Duodenal mucosa (tissue), 2 donors: ENCODE results near the gene PHEX.

Source experiments
- H3K27ac ChIP-seq: one replicate; pipeline ENCODE4 v1.7.0; 2013; ENCODE audit warnings: low read depth, low read length
- H3K27me3 ChIP-seq, 2 donors: one replicate each; pipeline ENCODE4 v1.7.0; 2013; ENCODE audit warnings: low read length in 2 of 2, control low read depth in 1 of 2; ENCODE audit not compliant: insufficient read depth in 2 of 2, control insufficient read depth in 1 of 2
- H3K36me3 ChIP-seq, 2 donors: one replicate each; pipeline ENCODE4 v1.7.0; 2013; ENCODE audit warnings: low read length in 2 of 2, control low read depth in 1 of 2; ENCODE audit not compliant: insufficient read depth in 2 of 2, control insufficient read depth in 1 of 2
- H3K4me1 ChIP-seq, 2 donors: one replicate each; pipeline ENCODE4 v1.7.0; 2013; ENCODE audit warnings: low read length in 2 of 2, control low read depth in 1 of 2; ENCODE audit not compliant: insufficient read depth in 2 of 2, control insufficient read depth in 1 of 2
- H3K4me3 ChIP-seq, 2 donors: one replicate each; pipeline ENCODE4 v1.7.0; 2013; ENCODE audit warnings: low read length in 2 of 2, low read depth in 1 of 2
- H3K9ac ChIP-seq, 2 donors: one replicate each; pipeline ENCODE4 v1.7.0; 2013; ENCODE audit warnings: low read length in 2 of 2, low read depth in 1 of 2
- H3K9me3 ChIP-seq, 2 donors: one replicate each; pipeline ENCODE4 v1.7.0; 2013; ENCODE audit warnings: low read length in 2 of 2, control low read depth in 1 of 2; ENCODE audit not compliant: control insufficient read depth in 1 of 2

PHEX gene

GRCh38 chrX:22032084-22032483, at the start of gene PHEX:
Gene PHEX, plus strand, starts transcription at chrX:22032325. Its CDS starts 681 bp downstream, at chrX:22033006.
- Histone ChIP-seq H3K4me3 (no peak within 1 kb of the TSS), H3K27me3 (no peaks in the 10 kb centered on the region), H3K27ac (no peak within 1 kb of the TSS), H3K9ac (no peak within 1 kb of the TSS), H3K9me3 (no peaks in the 10 kb centered on the region), H3K36me3 (no peaks in the 10 kb centered on the region), H3K4me1 (no peaks in the 10 kb centered on the region)

- Histone ChIP-seq H3K4me1 (no peaks in the 10 kb centered on the region), H3K27me3 (no peaks in the 10 kb centered on the region), H3K36me3 (peaks cover 0 to 11% of the 10 kb centered on the region in 2 donors), H3K4me3 (no peak overlapping the region), H3K27ac (no peak overlapping the region), H3K9me3 (no peaks in the 10 kb centered on the region), H3K9ac (no peak overlapping the region)
Observed at GRCh38 chrX:21985332-21985777, 46.8 kb upstream of the PHEX start.

DNA sequence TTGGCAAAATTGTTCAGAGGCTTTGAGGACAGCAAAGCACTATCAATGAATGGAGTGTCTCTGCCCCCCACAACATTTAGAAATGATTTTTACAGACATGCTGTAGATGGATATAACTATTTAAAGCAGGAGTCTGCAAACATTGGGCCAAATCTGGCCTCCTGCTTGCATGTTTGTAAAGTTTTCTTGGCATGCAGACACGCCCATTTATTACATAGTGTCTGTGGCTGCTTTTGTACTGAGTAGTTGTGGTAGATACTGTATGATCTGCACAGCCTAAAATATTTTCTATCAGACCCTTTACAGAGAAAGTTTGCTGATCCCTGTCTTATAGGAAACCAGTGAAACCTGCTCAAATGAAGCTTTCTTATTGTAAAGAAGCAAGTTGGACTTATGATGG, 45.5 kb upstream of the PHEX start:
- Histone ChIP-seq H3K27ac (no peak overlapping the region), H3K9me3 (no peaks in the 10 kb centered on the region), H3K36me3 (peaks cover 0 to 11% of the 10 kb centered on the region in 2 donors), H3K4me1 (no peaks in the 10 kb centered on the region), H3K27me3 (no peaks in the 10 kb centered on the region), H3K9ac (no peak overlapping the region), H3K4me3 (no peak overlapping the region)

- Histone ChIP-seq H3K27me3 (no peaks in the 10 kb centered on the region), H3K27ac (no peak overlapping the region), H3K9me3 (no peaks in the 10 kb centered on the region), H3K4me1 (no peaks in the 10 kb centered on the region), H3K36me3 (peaks cover 2 to 18% of the 10 kb centered on the region in 2 donors), H3K9ac (no peak overlapping the region), H3K4me3 (no peak overlapping the region)
Observed at GRCh38 chrX:21989384-21989783, 42.7 kb upstream of the PHEX start.

- Histone ChIP-seq H3K4me1 (no peaks in the 10 kb centered on the region), H3K27ac (no peak overlapping the region), H3K27me3 (no peaks in the 10 kb centered on the region), H3K9ac (no peak overlapping the region), H3K4me3 (no peak overlapping the region), H3K36me3 (peaks cover 2 to 18% of the 10 kb centered on the region in 2 donors), H3K9me3 (no peaks in the 10 kb centered on the region)
Observed at GRCh38 chrX:21990832-21991231, 41.3 kb upstream of the PHEX start.

GRCh38 chrX:21991504-21991903, 40.6 kb upstream of the PHEX start:
- H3K4me3 ChIP-seq = no peak overlapping the region
- no peaks in the 10 kb centered on the region for H3K4me1 ChIP-seq
- peaks cover 2 to 18% of the 10 kb centered on the region in 2 donors for H3K36me3 ChIP-seq
- H3K9ac ChIP-seq = no peak overlapping the region
- no peak overlapping the region for H3K27ac ChIP-seq
- H3K9me3 ChIP-seq = no peaks in the 10 kb centered on the region
- no peaks in the 10 kb centered on the region for H3K27me3 ChIP-seq

- H3K36me3 ChIP-seq = peaks cover 2 to 7% of the 10 kb centered on the region in 2 donors
- H3K27ac ChIP-seq = no peak overlapping the region
- H3K9ac ChIP-seq = no peak overlapping the region
- H3K4me1 ChIP-seq = peaks cover 0 to 4% of the 10 kb centered on the region in 2 donors
- H3K9me3 ChIP-seq = no peaks in the 10 kb centered on the region
- H3K4me3 ChIP-seq = no peak overlapping the region
- H3K27me3 ChIP-seq = no peaks in the 10 kb centered on the region
Observed at GRCh38 chrX:21993265-21993664, 38.9 kb upstream of the PHEX start.

DNA sequence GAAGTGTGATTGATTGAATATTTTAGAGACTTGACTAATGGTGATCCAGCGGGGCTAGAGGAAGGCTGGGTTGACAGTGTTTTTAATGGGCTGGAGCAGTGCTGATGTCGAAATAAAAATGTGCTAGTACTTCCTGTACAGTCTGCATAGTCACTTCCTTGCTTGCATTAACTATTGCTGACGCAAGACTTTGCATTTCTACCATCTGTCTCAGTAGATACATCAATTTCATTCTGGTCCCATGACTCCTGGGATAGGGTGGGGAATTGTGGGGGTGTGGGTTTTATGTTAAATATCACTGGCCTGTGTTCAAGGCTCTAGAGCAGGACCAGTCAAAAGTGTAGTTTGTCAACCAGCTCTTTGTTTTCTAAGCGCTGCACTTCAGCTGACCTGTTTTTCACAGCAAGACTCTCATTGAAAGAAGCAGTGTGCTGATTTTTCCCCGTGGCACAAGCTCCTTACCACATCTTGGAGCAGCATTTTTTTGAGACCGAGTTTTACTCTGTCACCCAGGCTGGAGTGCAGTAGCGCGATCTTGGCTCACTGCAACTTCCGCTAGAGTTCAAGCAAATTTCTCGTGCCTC, 35.2 kb upstream of the PHEX start:
- H3K27ac ChIP-seq = no peak overlapping the region
- no peaks in the 10 kb centered on the region for H3K27me3 ChIP-seq
- peaks cover 0 to 4% of the 10 kb centered on the region in 2 donors for H3K4me1 ChIP-seq
- peaks cover 2 to 7% of the 10 kb centered on the region in 2 donors for H3K36me3 ChIP-seq
- no peak overlapping the region for H3K9ac ChIP-seq
- H3K9me3 ChIP-seq = no peaks in the 10 kb centered on the region
- no peak overlapping the region for H3K4me3 ChIP-seq

DNA sequence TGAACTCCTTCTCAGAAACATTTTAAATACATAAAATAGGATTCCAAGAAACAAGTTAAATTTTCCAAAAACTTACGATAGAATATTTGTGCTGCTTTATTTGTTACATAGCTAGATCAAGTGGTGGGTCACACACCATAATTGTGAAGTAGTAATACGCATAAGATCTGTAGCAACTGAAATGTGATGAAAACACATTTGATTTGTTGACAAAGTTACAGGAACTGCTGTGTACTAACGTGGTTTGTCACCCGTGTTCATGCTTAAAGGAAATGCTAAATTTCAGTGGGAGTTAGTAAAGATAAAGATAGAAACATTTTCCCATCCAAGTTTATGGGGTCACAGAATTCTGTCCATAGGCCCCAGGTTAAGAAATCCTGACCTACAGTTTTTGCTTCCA, 34.1 kb upstream of the PHEX start:
- no peak overlapping the region for H3K4me3 ChIP-seq
- H3K9ac ChIP-seq = no peak overlapping the region
- no peaks in the 10 kb centered on the region for H3K27me3 ChIP-seq
- H3K27ac ChIP-seq = no peak overlapping the region
- H3K9me3 ChIP-seq = no peaks in the 10 kb centered on the region
- peaks cover 0 to 4% of the 10 kb centered on the region in 2 donors for H3K4me1 ChIP-seq
- H3K36me3 ChIP-seq = peaks cover 2 to 5% of the 10 kb centered on the region in 2 donors

DNA sequence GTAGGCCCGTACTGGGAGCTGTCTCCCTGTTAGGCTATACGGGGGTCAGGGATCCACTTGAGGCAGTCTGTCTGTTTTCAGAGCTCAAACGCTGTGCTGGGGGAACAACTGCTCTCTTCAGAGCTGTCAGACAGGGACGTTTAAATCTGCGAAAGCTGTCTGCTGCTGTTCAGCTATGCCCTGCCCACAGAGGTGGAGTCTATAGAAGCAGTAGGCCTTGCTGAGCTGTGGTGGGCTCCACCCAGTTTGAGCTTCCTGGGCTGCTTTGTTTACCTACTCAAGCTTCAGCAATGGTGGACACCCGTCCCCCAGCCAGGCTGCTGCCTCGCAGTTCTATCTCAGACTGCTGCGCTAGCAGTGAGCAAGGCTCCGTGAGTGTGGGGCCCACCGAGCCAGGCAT, 27.3 kb upstream of the PHEX start:
- no peaks in the 10 kb centered on the region for H3K36me3 ChIP-seq
- no peaks in the 10 kb centered on the region for H3K9me3 ChIP-seq
- H3K27ac ChIP-seq = no peak overlapping the region
- H3K4me1 ChIP-seq = no peaks in the 10 kb centered on the region
- H3K4me3 ChIP-seq = no peak overlapping the region
- H3K9ac ChIP-seq = no peak overlapping the region
- no peaks in the 10 kb centered on the region for H3K27me3 ChIP-seq
